ENCODE results near the gene FAM9C.
"Not testable (repeated sequence)": the region's sequence is repeated elsewhere in the genome, so short reads cannot be mapped to it uniquely, and the experiment has no call there.

FAM9C gene

GRCh38 chrX:13085526-13085925, 41.1 kb upstream of the FAM9C start:
- Histone ChIP-seq H3K9ac (ENCODE audit: low read length in 2 of 2) (no peak overlapping the region), H3K9me3 (ENCODE audit: control insufficient read depth in 2 of 2, low read length in 2 of 2) (no peaks in the 10 kb centered on the region), H3K36me3 (ENCODE audit: control insufficient read depth in 2 of 2, insufficient read depth in 2 of 2, low read length in 2 of 2) (no peaks in the 10 kb centered on the region), H3K27ac (ENCODE audit: low read length) (no peak overlapping the region), H3K27me3 (ENCODE audit: control insufficient read depth in 1 of 2, insufficient read depth in 2 of 2, low read length in 2 of 2) (peaks cover 0 to 2% of the 10 kb centered on the region in 2 donors), H3K4me3 (ENCODE audit: low read length in 2 of 2) (no peak overlapping the region), H3K4me1 (ENCODE audit: control insufficient read depth, insufficient read depth, low read length) (peaks cover 5% of the 10 kb centered on the region)

GRCh38 chrX:13084611-13085010, 40.2 kb upstream of the FAM9C start:
- no peaks in the 10 kb centered on the region for H3K36me3 ChIP-seq (ENCODE audit: control insufficient read depth in 2 of 2, insufficient read depth in 2 of 2, low read length in 2 of 2)
- peaks cover 0 to 2% of the 10 kb centered on the region in 2 donors for H3K27me3 ChIP-seq (ENCODE audit: control insufficient read depth in 1 of 2, insufficient read depth in 2 of 2, low read length in 2 of 2)
- H3K9ac ChIP-seq (ENCODE audit: low read length in 2 of 2) = no peak overlapping the region
- no peaks in the 10 kb centered on the region for H3K9me3 ChIP-seq (ENCODE audit: control insufficient read depth in 2 of 2, low read length in 2 of 2)
- no peak overlapping the region for H3K4me3 ChIP-seq (ENCODE audit: low read length in 2 of 2)
- H3K27ac ChIP-seq (ENCODE audit: low read length) = no peak overlapping the region
- H3K4me1 ChIP-seq (ENCODE audit: control insufficient read depth, insufficient read depth, low read length) = peaks cover 3% of the 10 kb centered on the region

- not testable (repeated sequence) for H3K27me3 ChIP-seq (ENCODE audit: control insufficient read depth in 1 of 2, insufficient read depth in 2 of 2, low read length in 2 of 2); H3K27ac ChIP-seq (ENCODE audit: low read length); H3K9ac ChIP-seq (ENCODE audit: low read length in 2 of 2); H3K9me3 ChIP-seq (ENCODE audit: control insufficient read depth in 2 of 2, low read length in 2 of 2); H3K36me3 ChIP-seq (ENCODE audit: control insufficient read depth in 2 of 2, insufficient read depth in 2 of 2, low read length in 2 of 2); H3K4me3 ChIP-seq (ENCODE audit: low read length in 2 of 2); H3K4me1 ChIP-seq (ENCODE audit: control insufficient read depth, insufficient read depth, low read length)
These were observed 39.4 kb upstream of the FAM9C start for GRCh38 chrX:13083755-13084326.

- H3K9ac ChIP-seq (ENCODE audit: low read length in 2 of 2) = no peak overlapping the region
- no peak overlapping the region for H3K27ac ChIP-seq (ENCODE audit: low read length)
- peaks cover 0 to 2% of the 10 kb centered on the region in 2 donors for H3K27me3 ChIP-seq (ENCODE audit: control insufficient read depth in 1 of 2, insufficient read depth in 2 of 2, low read length in 2 of 2)
- H3K9me3 ChIP-seq (ENCODE audit: control insufficient read depth in 2 of 2, low read length in 2 of 2) = no peaks in the 10 kb centered on the region
- H3K4me3 ChIP-seq (ENCODE audit: low read length in 2 of 2) = no peak overlapping the region
- H3K36me3 ChIP-seq (ENCODE audit: control insufficient read depth in 2 of 2, insufficient read depth in 2 of 2, low read length in 2 of 2) = no peaks in the 10 kb centered on the region
- peaks cover 15% of the 10 kb centered on the region for H3K4me1 ChIP-seq (ENCODE audit: control insufficient read depth, insufficient read depth, low read length)
These were observed 38.0 kb upstream of the FAM9C start for GRCh38 chrX:13082206-13083065.

GRCh38 chrX:13081395-13082205, 37.2 kb upstream of the FAM9C start:
- no peak overlapping the region for H3K4me3 ChIP-seq (ENCODE audit: low read length in 2 of 2)
- peaks cover 15% of the 10 kb centered on the region for H3K4me1 ChIP-seq (ENCODE audit: control insufficient read depth, insufficient read depth, low read length)
- H3K27me3 ChIP-seq (ENCODE audit: control insufficient read depth in 1 of 2, insufficient read depth in 2 of 2, low read length in 2 of 2) = peaks cover 0 to 2% of the 10 kb centered on the region in 2 donors
- no peaks in the 10 kb centered on the region for H3K9me3 ChIP-seq (ENCODE audit: control insufficient read depth in 2 of 2, low read length in 2 of 2)
- no peak overlapping the region for H3K9ac ChIP-seq (ENCODE audit: low read length in 2 of 2)
- H3K36me3 ChIP-seq (ENCODE audit: control insufficient read depth in 2 of 2, insufficient read depth in 2 of 2, low read length in 2 of 2) = no peaks in the 10 kb centered on the region
- H3K27ac ChIP-seq (ENCODE audit: low read length) = no peak overlapping the region

- Histone ChIP-seq H3K27me3 (ENCODE audit: control insufficient read depth in 1 of 2, insufficient read depth in 2 of 2, low read length in 2 of 2) (peaks cover 0 to 2% of the 10 kb centered on the region in 2 donors), H3K9ac (ENCODE audit: low read length in 2 of 2) (no peak overlapping the region), H3K4me3 (ENCODE audit: low read length in 2 of 2) (no peak overlapping the region), H3K9me3 (ENCODE audit: control insufficient read depth in 2 of 2, low read length in 2 of 2) (no peaks in the 10 kb centered on the region), H3K4me1 (ENCODE audit: control insufficient read depth, insufficient read depth, low read length) (peaks cover 15% of the 10 kb centered on the region), H3K36me3 (ENCODE audit: control insufficient read depth in 2 of 2, insufficient read depth in 2 of 2, low read length in 2 of 2) (no peaks in the 10 kb centered on the region), H3K27ac (ENCODE audit: low read length) (no peak overlapping the region)
These were observed 35.8 kb upstream of the FAM9C start for GRCh38 chrX:13080128-13080795.

GRCh38 chrX:13078739-13079444, 34.5 kb upstream of the FAM9C start:
- Histone ChIP-seq H3K4me3 (ENCODE audit: low read length in 2 of 2) (peak overlapping the region; percentile 25 to 31), H3K4me1 (ENCODE audit: control insufficient read depth, insufficient read depth, low read length) (peaks cover 15% of the 10 kb centered on the region), H3K27me3 (ENCODE audit: control insufficient read depth in 1 of 2, insufficient read depth in 2 of 2, low read length in 2 of 2) (peaks cover 0 to 2% of the 10 kb centered on the region in 2 donors), H3K36me3 (ENCODE audit: control insufficient read depth in 2 of 2, insufficient read depth in 2 of 2, low read length in 2 of 2) (no peaks in the 10 kb centered on the region), H3K9me3 (ENCODE audit: control insufficient read depth in 2 of 2, low read length in 2 of 2) (no peaks in the 10 kb centered on the region), H3K9ac (ENCODE audit: low read length in 2 of 2) (peak overlapping the region; percentile 48), H3K27ac (ENCODE audit: low read length) (peak overlapping the region; percentile 78)

GRCh38 chrX:13077168-13077567, 32.7 kb upstream of the FAM9C start:
- Histone ChIP-seq H3K9ac (ENCODE audit: low read length in 2 of 2) (no peak overlapping the region), H3K4me1 (ENCODE audit: control insufficient read depth, insufficient read depth, low read length) (peaks cover 15% of the 10 kb centered on the region), H3K27ac (ENCODE audit: low read length) (no peak overlapping the region), H3K4me3 (ENCODE audit: low read length in 2 of 2) (no peak overlapping the region), H3K36me3 (ENCODE audit: control insufficient read depth in 2 of 2, insufficient read depth in 2 of 2, low read length in 2 of 2) (no peaks in the 10 kb centered on the region), H3K27me3 (ENCODE audit: control insufficient read depth in 1 of 2, insufficient read depth in 2 of 2, low read length in 2 of 2) (no peaks in the 10 kb centered on the region), H3K9me3 (ENCODE audit: control insufficient read depth in 2 of 2, low read length in 2 of 2) (no peaks in the 10 kb centered on the region)

- no peak overlapping the region for H3K4me3 ChIP-seq (ENCODE audit: low read length in 2 of 2)
- H3K4me1 ChIP-seq (ENCODE audit: control insufficient read depth, insufficient read depth, low read length) = peaks cover 12% of the 10 kb centered on the region
- H3K9ac ChIP-seq (ENCODE audit: low read length in 2 of 2) = no peak overlapping the region
- H3K9me3 ChIP-seq (ENCODE audit: control insufficient read depth in 2 of 2, low read length in 2 of 2) = no peaks in the 10 kb centered on the region
- H3K27me3 ChIP-seq (ENCODE audit: control insufficient read depth in 1 of 2, insufficient read depth in 2 of 2, low read length in 2 of 2) = no peaks in the 10 kb centered on the region
- no peaks in the 10 kb centered on the region for H3K36me3 ChIP-seq (ENCODE audit: control insufficient read depth in 2 of 2, insufficient read depth in 2 of 2, low read length in 2 of 2)
- H3K27ac ChIP-seq (ENCODE audit: low read length) = no peak overlapping the region
These were observed 31.9 kb upstream of the FAM9C start for GRCh38 chrX:13076176-13076961.

Measured in stomach smooth muscle (tissue), 2 donors.